ENCODE data around the gene CTPS2.
"Not testable (repeated sequence)": the region's sequence is repeated elsewhere in the genome, so short reads cannot be mapped to it uniquely, and the experiment has no call there.

CTPS2 gene

DNA sequence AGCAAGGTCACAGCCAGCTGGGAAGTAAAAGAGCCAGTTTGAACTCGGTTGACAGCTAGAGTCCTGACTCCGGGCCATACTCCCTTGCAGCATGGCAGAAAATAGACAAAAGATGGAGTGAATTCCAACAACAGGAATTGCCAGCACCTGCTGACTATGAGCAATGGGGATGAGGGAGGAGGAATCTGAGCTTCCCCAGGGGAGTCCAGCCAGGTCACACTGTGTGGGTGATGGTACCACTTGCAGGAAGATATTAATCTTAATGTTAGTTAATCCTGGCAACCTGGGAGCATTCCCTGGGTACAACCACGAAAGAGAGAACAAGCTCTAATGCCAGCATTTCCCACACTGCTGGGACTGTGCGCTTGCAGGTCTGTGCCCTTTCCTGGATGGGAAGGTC is 110.6 kb downstream of the CTPS2 start:
- no peak for DNase-seq

DNA sequence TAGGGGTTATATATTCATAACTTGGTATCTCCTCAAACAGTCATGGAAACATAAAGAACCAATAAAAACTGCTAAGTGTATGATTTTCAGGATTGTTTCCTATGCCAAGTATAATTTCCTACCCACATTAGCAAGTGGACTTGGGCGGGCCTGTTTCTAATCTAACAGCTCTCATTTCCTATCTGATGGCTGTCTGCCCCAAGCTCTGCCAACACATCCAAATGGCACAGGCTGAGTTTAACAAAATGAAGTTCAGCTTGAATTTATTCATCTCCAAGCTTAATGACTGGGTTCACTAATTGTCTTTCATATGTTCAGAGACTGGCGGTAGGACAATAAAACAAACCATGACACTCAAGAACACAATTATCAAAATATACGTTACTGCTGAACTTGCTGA is 118.0 kb downstream of the CTPS2 start:
- DNase-seq: no peak

DNA sequence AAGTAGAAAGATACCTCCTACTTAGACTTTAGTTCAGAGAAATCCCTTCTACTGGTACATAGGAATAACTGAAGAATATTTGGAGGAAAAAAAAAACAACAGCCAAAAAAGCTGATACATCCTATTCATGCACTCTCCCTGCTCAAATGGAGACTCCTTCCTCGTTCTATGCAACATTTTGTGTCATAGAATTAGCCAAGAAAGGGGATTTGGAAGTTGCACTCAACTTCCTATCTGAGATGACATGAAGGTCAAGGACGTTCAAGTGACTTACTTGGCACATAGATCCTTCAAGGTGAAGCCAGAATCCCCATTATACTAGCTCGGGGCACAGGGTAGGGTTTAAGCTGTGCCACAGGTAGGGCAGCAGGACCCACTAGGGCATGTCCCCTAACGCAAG is 118.7 kb downstream of the CTPS2 start:
- no peak for DNase-seq

DNA sequence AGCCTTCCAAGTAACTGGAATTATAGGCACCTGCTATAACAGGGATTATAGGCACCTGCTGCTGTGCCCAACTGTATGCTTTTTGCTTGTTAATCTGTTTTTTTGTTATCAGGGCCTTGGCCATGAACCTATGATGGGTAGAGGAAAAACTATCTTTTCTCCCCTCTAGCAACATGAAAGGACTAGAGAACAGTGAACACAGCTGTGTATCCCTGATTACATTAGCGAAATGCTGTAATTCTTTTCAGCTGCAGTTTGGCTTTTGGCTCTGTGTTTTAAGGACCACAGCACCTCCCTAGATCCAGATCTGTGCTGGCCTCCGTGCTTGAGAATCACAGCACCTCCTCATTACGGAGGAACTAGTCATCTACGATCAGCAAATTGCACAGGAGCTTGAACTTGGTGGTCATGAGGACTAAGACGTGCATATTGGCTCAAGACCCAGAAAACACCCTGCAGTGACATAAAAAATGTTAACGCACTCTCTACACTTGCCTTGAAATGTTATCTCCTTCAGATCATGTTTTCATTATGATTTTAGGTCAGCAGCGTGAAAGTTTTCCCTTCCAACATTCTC is 120.2 kb downstream of the CTPS2 start:
- no peak for DNase-seq

DNA sequence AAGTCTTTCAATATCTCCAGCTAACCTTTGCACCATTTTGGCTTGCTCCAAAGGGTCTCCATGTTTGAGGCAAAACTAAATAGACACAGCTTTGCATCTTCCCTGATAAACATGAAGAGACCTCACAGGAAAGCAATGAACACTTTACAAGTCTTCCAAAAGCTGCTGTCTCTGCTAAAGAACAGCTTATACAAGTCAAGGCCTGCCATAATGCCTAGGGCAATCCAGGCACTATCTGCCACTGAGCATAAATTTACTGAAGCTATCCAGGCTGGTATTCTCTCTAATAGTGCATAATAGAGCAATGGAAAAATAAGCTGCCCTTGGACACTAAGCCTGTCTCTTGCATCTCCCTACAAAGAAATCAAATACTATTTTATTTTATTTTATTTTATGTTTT is 122.6 kb downstream of the CTPS2 start:
- DNase-seq: no peak

DNA sequence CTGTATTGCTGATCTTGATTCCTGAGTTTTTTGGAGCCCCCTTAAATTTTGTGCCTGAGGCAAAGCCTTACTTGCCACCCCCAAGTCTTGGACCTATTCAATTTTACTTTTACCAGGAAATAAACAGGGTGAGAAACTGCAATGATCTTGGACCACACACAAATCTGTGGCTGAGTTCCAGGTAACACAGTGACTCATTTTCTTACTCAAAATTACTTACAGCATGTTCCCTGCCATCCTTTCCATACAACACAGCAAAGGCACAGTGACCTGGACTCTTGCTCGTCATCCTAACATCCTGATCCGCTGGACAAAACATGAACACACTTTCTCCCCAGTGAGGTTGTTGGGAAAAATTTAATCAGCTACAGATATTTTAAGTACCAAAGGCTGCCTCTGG is 123.3 kb downstream of the CTPS2 start:
- no peak for DNase-seq

DNA sequence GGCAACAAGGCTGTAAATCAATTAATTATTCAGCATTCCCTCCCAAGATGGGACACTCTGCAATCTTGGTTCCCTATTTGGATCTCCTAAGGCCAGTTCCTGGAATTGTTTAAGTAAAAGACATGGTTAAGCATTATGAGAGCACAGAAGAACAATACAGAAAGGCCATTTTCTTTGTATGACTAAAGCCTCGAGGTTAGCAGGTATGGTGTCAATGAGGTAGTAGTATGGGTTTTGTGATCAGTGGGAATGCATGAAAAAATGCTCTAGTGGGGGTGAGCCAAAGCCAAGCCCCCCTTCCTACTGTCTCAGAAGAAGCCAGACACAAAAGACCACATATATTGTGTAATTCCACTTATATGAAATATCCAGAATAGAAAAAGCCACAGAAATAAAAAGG is 124.2 kb downstream of the CTPS2 start:
- no peak for DNase-seq

DNA sequence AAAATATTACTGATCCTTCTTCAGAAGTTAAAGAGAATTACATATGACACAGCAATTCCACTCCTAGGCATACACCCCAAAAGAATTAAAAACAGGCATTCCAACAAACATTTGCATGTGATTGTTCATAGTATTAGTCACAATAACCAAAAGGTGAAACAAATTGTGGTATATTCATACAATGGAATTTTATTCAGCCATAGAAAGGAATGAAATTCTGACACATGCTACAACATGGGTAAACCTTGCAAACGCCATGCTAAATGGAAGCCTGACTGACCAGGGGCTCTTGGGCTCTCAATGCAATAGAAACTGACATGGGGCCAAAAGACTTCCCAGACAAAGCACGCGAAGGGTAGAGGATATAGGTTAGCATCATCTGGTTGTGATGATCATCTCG is 124.6 kb downstream of the CTPS2 start:
- DNase-seq: no peak

DNA sequence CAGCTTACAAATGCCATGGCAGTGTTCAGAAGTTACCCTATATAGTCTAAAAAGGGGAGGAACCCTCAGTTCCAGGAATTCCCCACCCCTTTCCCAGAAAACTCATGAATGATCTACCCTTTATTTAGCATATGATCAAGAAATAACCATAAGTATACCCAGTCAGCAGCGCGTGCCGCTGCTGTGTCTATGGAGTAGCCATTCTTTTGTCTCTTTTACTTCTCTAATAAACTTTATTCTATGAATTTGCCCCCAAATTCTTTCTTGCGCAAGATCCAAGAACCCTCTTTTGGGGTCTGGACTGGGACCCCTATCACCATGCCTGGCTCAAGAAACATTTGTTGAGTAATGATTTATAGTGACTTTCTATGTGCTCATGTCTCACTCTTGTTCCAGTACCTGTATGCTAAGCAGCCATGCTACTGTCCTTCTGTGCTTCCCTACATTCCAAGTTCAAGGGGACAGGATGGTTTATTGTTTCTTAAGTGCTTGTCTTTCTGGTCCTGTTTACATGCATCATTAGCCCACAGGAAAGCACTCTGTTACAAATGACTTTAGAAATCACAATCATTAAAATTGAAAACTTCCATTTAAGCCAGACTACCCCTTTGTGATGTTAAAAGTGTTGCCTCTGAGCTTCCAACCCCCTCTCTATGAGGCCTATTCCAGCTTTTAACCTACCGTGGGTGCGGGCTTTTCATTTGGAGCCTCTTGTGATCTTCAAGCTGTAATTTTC is 125.9 kb downstream of the CTPS2 start:
- DNase-seq: no peak

DNA sequence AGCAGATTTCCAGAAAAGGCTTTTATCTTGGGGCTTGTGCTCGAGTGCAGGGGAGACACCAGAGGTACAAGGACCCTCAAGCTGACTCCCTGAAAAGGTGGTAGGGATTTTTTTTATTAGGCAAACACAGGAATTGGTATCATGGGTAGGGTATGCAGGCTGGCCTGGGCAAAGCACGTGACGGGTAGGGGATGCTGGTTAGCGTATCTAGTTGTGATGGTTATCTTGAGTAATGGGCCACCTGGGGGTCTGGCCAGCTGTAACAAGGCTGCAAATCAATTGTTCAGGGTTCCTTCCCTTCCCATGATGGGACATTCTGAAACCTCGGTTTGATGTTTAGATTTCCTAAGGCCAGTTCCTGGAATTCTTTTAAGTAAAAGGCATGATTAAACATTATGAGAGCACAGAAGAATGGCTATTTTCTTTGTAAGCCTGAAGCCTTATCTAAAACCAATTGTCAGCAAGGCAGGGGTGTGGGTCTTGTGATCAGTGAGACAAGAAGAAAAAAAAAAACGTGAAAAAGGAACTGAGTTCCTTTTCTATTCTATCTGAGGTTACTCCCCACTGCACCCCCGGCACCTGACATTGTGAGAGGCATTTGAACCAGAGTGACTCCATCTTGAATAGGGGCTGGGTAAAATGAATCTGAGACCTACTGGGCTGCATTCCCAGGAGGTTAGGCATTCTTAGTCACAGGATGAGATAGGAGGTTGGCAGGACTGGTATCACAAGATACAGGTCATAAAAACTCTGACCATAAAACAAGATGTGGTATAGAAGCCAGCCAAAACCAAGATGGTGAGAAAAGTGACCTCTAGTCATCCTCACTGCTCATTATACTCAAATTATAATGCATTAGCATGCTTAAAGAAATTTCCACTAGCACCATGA is 126.7 kb downstream of the CTPS2 start:
- no peak for DNase-seq

DNA sequence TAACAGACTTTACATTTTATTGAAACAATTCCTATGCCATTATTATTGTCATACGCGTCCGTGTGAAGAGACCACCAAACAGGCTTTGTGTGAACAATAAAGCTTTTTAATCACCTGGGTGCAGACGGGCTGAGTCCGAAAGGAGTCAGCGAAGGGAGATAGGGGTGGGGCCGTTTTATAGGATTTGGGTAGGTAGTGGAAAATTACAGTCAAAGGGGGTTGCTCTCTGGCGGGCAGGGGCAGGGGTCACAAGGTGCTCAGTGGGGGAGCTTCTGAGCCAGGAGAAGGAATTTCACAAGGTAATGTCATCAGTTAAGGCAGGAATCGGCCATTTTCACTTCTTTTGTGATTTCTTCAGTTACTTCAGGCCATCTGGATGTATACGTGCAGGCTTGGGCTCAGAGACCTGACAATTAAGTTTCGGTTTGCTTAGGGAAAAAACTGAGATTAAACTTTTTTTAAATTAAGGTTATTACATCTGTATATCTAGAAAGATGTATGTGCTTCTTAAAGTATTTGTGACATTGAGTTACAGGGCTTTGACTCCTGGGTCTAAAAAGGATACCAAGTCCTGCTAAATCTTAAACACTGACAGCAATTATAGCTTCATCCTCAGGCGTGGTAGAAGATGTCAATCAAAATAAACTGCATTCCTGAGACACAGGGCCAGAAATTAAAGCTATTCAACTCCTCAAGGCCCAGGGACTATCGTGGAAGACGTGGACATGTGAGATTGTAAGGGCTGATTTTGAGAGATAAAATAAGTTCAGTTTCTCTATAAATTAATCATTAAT is 132.3 kb downstream of the CTPS2 start:
- not testable (repeated sequence) for DNase-seq

DNA sequence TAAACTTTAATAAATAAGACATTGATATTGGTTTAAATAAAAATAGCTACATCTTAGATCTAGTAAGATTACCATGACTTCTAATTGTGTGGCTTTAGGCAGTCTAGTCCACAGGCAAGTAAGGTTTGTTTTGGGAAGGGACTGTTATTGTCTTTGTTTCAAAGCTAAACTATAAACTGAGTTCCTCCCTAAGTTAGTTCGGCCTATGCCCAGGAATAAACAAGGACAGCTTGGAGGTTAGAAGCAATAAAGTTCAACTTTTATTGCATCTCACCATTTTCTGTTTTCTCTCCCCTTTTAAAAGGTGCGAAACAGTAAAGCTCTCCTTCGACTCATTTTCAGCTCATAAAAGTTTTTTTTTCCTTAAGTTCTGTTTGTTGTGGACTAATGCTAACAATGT is 133.0 kb downstream of the CTPS2 start:
- no peak for DNase-seq

DNA sequence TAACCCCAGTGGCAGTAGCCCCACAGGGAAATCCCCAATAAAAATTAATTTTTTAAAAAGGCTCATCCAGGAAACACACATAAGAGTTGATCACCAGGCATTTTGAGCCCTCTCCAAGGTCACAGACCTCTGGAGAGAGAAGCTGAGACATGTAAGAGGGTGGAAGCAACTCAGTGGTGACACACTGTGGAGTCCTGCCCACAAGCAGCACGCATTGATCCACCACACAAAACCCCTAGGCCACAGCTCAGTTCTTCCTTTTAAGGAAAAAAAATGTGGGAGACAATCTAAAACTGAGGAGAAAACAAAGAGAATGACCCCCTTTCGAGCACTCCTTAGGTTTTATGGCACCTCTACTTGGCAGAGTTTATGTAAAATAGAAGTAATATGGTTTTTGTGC is 134.3 kb downstream of the CTPS2 start:
- DNase-seq: no peak

DNA sequence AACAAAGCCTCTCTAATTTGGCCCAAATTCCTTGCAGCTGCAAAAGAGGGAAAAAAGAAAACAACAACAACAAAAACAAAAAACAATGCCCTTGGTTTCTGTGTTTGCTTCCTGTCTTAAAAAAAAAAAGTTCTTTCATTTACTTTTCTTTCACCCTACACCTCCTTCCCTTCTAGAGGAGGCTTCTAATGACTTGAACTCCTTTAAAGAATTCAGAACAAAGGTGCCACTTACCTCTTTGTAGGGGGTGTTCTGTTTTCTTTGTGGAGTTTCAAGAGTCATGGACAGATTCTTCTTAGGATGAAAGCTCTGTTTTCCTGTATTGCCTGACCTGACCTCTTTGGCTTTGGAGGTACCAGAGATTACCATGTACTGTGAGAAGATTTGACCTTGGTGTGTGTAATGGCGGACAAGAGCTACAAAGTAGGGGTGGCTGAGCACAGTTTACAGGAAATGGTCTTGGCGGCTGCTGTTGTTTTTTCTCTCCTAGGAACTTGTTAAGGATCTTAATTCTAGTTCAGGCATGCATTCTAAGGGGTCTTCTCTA is 134.9 kb downstream of the CTPS2 start:
- DNase-seq: no peak

DNA sequence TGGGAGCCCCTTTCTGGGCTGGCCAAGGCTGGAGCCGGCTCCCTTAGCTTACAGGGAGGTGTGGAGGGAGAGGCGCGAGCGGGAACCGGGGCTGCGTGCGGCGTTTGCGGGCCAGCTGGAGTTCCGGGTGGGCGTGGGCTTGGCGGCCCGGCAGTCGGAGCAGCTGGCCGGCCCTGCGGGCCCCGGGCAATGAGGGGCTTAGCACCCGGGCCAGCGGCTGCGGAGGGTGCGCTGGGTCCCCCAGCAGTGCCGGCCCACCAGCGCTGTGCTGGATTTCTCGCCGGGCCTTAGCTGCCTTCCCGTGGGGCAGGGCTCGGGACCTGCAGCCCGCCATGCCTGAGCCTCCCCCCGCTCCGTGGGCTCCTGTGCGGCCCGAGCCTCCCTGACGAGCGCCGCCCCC is 137.1 kb downstream of the CTPS2 start:
- DNase-seq: not testable (repeated sequence)

DNA sequence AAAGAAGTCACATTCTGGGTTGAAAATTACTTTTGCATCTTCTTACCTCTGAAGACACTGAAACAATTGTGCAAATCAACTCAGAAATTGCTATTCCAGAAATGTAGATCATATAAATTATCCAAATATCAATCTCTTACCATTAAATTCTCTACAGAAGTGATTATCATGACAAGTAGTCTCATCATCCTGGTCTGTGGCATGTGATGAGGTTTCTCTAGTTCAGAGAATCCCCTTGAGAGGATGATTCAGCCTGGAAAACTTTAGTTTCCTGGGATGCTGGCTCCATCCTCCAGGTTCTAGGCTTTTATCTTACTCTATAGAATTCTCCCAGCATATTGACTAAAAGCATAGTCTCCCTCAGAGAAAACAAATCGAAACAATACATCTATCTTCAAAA is 138.7 kb downstream of the CTPS2 start:
- DNase-seq: peak; percentile 63

DNA sequence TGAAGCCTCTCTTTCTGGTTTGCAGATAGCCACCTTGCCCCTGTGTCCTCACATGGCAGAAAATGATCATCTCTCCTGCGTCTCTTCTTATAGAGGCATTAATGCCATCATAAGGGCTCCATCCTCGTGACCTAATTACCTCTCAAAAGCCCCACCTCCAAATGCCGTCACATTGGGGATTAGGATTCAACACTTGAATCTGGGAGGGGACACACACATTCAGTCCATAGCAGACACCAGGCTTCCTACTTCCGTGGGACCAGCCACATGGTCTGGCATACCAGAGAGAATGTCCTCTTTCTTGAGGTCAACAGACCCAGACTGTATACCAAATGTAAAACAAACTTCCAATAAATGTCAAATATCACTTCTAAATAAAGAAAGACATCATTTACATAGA is 144.8 kb downstream of the CTPS2 start:
- DNase-seq: no peak

DNA sequence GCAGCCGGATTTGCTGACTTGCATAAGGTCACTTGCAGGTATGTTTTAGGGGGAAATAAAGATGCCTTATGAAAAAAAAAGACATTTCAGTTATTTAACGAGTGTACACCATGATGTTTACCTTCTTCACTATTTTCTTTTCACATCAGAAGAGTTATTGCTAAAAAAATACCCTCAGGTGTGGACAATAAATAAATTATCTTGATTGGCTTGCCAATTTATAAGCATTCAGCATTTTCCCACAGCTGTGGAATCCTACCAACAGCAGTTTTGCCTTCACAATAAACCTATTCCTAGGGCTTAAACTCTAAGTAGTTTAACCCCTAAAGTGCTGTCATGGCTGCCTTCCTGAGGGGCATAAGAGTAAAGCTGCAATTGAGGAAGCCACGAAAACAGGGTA is 145.9 kb downstream of the CTPS2 start:
- DNase-seq: no peak

DNA sequence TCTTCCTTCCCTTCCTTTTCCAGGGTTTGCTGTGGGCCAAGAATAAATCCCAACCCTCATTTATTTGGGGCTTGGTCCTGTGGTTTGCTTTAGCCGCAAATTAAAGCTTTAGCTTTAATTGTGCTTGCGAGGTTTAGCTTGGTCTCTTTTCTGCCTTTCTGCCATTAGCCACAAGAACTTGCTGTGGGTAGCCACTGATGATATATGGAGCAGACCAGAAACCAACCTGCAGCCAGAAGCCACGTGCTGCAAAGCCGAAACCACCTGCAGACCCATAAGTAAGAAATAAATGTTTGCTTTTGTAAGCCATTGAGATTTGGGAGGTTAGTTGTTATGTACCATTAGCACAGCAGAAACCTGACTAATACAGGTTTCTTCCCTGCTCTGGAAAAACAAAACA is 152.3 kb downstream of the CTPS2 start:
- DNase-seq: no peak

DNA sequence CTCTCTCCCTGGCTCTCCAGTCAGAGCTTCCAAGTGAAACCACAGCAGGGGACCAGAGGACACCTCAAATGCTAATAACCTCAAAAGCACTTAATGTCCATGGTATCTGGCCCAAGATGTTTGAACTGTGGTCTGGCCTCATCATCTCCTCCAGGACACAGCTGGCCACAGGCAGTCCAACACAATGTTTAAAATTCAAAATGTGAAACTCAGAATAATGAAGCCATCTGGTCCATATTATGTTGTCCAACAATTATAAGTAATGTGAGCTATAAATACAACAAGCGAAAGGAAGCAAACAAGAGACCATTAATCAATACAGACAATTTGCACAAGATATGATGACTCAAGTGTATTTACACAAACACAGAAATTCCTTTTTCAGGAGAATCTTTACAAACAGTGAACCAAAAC is 153.3 kb downstream of the CTPS2 start:
- no peak for DNase-seq

DNA sequence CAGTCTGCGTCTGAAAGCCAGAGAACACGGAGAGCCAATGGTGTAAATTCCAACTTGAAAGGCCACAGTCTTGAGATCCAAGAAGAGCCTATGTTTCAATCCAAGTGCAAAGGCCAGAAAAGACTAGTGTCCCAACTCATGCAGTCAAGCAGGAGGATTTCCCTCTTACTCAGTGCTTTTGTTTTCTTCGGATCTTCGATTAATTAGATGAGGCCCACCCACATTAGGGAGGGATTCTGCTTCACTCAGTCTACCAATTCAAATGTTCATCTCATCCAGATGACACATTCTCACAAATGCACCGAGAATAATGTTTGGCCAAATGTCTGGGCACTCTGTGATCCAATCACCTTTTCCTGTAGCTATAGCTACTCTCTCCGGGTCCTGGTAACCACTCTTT is 154.0 kb downstream of the CTPS2 start:
- DNase-seq: no peak

DNA sequence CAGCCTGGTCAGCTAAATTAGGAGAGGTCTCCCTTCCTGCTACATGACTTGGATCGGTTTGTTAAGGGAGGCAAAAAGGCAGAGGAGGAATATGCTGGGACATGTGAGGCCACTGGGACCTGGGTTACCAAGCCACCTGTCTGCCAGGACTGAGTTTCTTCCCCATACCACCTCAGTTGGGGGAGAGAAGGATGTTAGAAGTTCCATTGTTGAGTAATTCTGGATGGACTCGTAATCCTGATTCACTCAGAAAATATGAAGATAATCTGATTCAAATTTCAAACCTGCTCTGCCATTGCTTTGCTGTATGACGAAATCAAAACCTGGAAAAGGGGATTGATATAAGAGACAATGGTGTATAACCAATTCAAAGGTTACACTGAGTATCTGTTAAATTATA is 159.9 kb downstream of the CTPS2 start:
- DNase-seq: peak; percentile 39

DNA sequence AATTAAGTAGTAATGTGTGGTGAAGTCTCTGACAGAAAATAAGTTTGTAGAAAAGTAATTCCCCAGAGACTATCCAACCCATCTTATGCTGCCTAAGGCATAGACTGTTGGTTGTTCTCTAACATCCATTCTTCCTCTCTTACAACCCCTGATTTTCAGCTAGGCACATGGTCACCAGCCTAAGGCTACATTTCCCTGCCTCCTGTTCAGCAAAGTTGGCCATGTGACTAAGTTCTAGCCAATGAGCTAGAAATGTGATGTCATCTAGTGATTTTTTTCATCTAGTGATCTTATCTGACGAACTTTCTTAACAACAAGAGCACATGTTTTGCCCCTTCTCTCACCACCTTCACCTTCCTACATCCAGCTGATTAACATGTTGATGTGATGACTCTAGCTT is 164.8 kb downstream of the CTPS2 start:
- DNase-seq: no peak
